Fibroblast of the aortic adventitia (primary cell): ENCODE data around the gene CXCL17. TPM values are rescaled to one million over a fixed set of nuclear protein-coding genes. Genes with fewer than 3 reads are reported as not detected.

Experiments used
- DNase-seq: peaks from one replicate; pipeline ENCODE4 v3.0.0-alpha.2; 2010; ENCODE audit warnings: low read depth
- H3K4me3 ChIP-seq: 2 replicates; pipeline ENCODE4 v1.5.1; 2011; ENCODE audit warnings: low read depth, mild to moderate bottlenecking, control low read depth, low read length, moderate library complexity
- small RNA-seq: library from RNA; depleted of rRNA; stranded (forward); fragments of <200 nt; gene quantifications from one replicate; pipeline ENCODE3, GENCODE V24; 2012
- total RNA-seq: library from RNA; depleted of rRNA; stranded (reverse); fragments of >200 nt; gene quantifications from 2 replicates; pipeline ENCODE4 v1.2.3, GENCODE V29; 2012; ENCODE audit warnings: low replicate concordance
- TF ChIP-seq, protein P1 (sequence below): IDR thresholded peaks from 2 replicates; pipeline ENCODE4 v1.5.1; 2011; ENCODE audit warnings: mild to moderate bottlenecking, low read length, control low read depth, inconsistent platforms; ENCODE audit not compliant: insufficient read depth

Gene CXCL17
- total RNA-seq, 1 donor: not detected

DNA sequence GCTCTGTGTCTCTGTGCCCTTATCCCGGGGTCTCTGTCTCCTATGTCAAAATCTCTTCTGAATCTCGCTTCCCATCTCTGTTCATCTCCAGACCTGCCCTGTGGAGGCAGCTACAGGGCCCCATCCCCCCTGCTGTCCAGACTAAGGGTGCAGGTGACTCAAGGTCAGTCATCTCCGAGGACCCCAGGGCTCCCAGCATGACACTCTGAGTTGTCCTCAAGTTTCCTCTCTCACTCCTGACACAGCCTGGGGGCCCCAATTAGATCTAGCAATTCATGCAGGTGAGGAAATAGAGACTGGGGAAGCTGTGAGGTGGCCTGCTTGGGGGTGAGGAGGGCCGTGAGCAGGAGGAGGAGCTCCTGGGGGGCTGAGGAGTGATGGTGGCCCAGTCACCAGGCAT lies 50.6 kb downstream of the CXCL17 start:
- TF ChIP-seq, protein P1, sequence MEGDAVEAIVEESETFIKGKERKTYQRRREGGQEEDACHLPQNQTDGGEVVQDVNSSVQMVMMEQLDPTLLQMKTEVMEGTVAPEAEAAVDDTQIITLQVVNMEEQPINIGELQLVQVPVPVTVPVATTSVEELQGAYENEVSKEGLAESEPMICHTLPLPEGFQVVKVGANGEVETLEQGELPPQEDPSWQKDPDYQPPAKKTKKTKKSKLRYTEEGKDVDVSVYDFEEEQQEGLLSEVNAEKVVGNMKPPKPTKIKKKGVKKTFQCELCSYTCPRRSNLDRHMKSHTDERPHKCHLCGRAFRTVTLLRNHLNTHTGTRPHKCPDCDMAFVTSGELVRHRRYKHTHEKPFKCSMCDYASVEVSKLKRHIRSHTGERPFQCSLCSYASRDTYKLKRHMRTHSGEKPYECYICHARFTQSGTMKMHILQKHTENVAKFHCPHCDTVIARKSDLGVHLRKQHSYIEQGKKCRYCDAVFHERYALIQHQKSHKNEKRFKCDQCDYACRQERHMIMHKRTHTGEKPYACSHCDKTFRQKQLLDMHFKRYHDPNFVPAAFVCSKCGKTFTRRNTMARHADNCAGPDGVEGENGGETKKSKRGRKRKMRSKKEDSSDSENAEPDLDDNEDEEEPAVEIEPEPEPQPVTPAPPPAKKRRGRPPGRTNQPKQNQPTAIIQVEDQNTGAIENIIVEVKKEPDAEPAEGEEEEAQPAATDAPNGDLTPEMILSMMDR: no peak
- H3K4me3 ChIP-seq: no peak overlapping the region
- no peak for DNase-seq

DNA sequence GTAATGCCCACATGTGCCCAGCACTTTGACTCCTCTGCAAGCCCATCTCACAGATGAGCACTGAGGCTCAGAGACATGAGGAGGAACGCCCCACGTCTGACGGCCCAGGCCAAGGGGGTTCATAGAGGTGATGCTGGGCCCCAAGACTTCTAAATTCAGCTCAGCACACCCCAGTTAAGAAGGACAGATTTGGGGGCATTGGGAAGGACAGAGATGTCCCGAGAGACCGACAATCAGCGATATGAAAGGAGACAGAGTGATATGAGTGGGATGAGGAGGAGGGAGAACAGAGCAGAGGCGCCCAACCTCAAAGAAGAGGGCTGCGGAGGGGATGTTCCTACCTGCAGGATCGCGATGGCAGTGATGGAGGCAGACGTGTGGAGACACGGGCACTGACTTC lies 52.8 kb downstream of the CXCL17 start, which contains the start of gene CNFN:
Gene CNFN (minus strand): TSS at position 399 of the 400 bp plus-strand sequence. CDS start 1,260 bp downstream, outside the sequence.
- H3K4me3 ChIP-seq: no peak within 1 kb of the TSS
- DNase-seq: no peak
- TF ChIP-seq, protein P1: no peak

DNA sequence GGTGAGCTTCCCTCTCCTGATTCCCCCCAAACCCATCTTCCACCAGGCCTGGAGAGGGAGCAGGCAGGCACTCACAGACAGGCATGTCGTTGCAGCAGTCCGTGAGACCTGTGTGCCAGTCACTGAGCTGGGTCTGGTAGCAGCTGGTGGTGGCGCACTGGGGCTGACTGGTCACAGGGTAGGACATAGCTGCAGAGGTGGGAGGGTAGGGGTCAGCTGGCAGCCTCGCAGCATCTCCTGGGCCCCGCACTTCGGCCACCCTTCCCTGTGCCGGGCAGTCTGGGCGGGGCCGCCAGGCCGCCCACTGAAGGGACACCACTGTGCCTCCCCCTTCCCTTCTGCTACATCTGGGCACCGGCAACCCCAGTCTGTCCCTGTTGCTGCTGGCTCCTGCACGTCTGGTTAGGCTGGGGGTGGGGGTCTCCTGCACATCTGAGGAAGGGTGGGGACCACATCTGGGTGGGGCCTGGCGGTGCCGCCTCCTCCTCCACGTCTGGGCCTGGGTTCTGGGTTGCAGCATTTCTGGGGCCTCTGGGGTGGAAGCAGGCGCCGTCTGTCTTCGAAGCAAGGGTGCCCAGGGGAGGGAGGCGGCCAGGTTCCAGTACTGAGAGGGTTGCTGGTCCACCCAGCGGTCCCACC lies 53.8 kb downstream of the CXCL17 start:
- no peak overlapping the region for H3K4me3 ChIP-seq
- TF ChIP-seq, protein P1: no peak
- no peak for DNase-seq

DNA sequence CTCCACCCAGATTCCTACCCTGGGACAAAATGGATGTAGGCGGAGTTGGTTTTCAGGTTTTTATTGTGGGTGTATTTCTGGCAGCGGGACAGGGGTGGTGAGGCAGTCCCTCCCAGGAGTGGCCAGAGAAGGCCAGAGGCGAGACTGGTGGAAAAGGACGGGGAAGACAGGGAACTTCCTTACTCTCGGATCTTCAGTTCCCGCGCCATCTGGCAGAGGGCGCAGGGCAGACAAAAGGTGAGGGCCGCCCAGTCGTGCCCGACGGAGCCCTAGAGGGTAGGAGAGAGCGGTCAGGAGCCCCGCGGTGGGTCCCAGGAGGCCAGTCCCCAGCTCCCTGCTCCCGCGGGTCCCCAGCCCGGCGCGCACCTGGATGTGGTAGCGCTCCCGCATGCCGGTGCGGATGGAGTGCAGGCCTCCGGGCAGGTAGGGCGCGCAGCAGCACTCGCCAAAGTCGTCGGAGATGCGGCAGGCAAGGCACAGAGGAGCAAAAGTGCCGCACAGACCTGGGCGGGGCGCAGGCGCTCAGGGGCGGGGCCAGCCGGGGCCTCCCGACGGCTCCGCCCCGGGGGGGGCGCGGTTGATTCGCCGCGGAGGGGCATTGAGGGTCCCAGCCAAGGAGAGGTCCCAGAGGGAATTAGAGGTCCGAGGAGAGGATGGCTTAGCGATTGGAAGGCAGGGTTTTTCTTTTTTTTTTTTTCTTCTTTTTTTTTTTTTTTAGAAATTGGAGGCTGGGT lies 55.6 kb downstream of the CXCL17 start:
- peak overlapping the region; percentile 56 for H3K4me3 ChIP-seq
- TF ChIP-seq, protein P1: peak; percentile 54
- DNase-seq: peak; percentile 33

DNA sequence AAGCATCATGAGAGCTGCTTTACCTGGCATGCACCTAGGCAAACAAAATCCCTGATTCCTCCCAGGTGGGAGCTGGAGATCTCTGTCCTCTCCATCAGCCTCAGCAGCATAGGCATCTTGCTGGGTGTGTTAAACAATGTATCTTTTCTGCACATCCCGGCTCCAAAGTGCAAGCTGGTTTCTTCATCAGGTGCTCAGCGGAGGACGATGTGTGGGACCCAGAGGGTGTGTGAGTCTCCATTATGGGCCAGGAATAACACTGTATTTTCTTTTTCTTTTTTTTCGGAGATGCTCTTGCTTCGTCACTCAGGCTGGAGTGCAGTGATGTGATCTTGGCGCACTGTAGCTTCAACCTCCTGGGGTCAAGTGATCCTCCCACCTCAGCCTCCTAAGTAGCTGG lies 62.6 kb downstream of the CXCL17 start:
- TF ChIP-seq, protein P1: no peak
- H3K4me3 ChIP-seq: no peak overlapping the region
- no peak for DNase-seq

Small RNA genes within 50 kb of the gene (small RNA-seq; reads per million reads assigned to genes)
- not detected for gene RNU4-60P

Other genes with a start within 250 kb of the CXCL17 start
- 11.1 and 13.5 TPM in 2 replicates for gene DEDD2, start 225.3 kb downstream of the CXCL17 start, total RNA-seq
- 6.0 and 13.0 TPM in 2 replicates for gene ZNF526, start 222.6 kb downstream of the CXCL17 start, total RNA-seq
- 3.1 and 18.3 TPM in 2 replicates for gene GSK3A, start 200.3 kb downstream of the CXCL17 start, total RNA-seq
- gene ERF, start 187.8 kb downstream of the CXCL17 start, total RNA-seq: 18.2 and 30.4 TPM in 2 replicates
- gene CIC, start 173.7 kb downstream of the CXCL17 start, total RNA-seq: 35.3 and 36.1 TPM in 2 replicates
- gene PRR19, start 140.8 kb downstream of the CXCL17 start, total RNA-seq: 0.90 and 1.1 TPM in 2 replicates
- 23.0 and 28.2 TPM in 2 replicates for gene PAFAH1B3, start 140.3 kb downstream of the CXCL17 start, total RNA-seq
- not detected in 2 replicates for gene TMEM145, start 129.6 kb downstream of the CXCL17 start, total RNA-seq
- gene MEGF8, start 117.3 kb downstream of the CXCL17 start, total RNA-seq: 20.0 and 28.5 TPM in 2 replicates
- gene CNFN, start 52.6 kb downstream of the CXCL17 start, total RNA-seq: not detected in 2 replicates
- 1.4 and 1.6 TPM in 2 replicates for gene LIPE, start 15.6 kb downstream of the CXCL17 start, total RNA-seq
- 0.33 TPM in 1 of 2 replicates, not detected in the other for gene CEACAM1, start 85.5 kb upstream of the CXCL17 start, total RNA-seq
- gene CEACAM8, start 152.0 kb upstream of the CXCL17 start, total RNA-seq: not detected in 2 replicates